SK-N-SH (cell line): Measurements from ENCODE around the gene CLCA4. TPM values are rescaled to one million over a fixed set of nuclear protein-coding genes. Genes with fewer than 3 reads are reported as not detected.

Experiments
- CTCF ChIA-PET: fragments of 300-600, 350-600 bp; formaldehyde crosslinking; extraction: SDS; loops from one replicate; lab custom pipeline; 2021; lab: Yijun Ruan, JAX
- POLR2A ChIA-PET: fragments of 350-600 bp; sonication (Branson Sonifier 250); formaldehyde crosslinking; extraction: SDS; loops from one replicate; lab custom pipeline; 2020; ENCODE audit warnings: antibody characterized with exemption, inconsistent platforms; lab: Yijun Ruan, JAX
- DNase-seq: peaks from one replicate; pipeline ENCODE4 v3.0.0; 2012
- H2AFZ ChIP-seq: fragments of 200-600 bp; sonication (generic); 2 replicates; pipeline ENCODE4 v1.8.1; 2016; ENCODE audit warnings: antibody characterized with exemption, mild to moderate bottlenecking, low read depth
- H3F3A ChIP-seq: fragments of 200-600 bp; sonication (generic); replicated peaks from 2 replicates; pipeline ENCODE3; 2016; ENCODE audit warnings: antibody characterized with exemption, mild to moderate bottlenecking; ENCODE audit not compliant: insufficient read depth
- H3K27ac ChIP-seq, 2 experiments: fragments of 200-500 bp in 1 of 2; fragments of 200-600 bp in 1 of 2; sonication (Bioruptor generic) in 1 of 2; sonication (generic), shearing (Covaris generic) in 1 of 2; 2 replicates each; pipeline versions ENCODE4 v1.5.1 to v1.6.1; 2014 to 2016; ENCODE audit warnings: low read depth in 2 of 2, inconsistent platforms in 1 of 2, low read length in 1 of 2, mild to moderate bottlenecking in 1 of 2, mixed read lengths in 1 of 2
- H3K27me3 ChIP-seq: fragments of 200-600 bp; sonication (generic), shearing (Covaris generic); 2 replicates; pipeline ENCODE4 v1.6.1; 2016; ENCODE audit warnings: mixed run types; ENCODE audit not compliant: insufficient read depth
- H3K36me3 ChIP-seq, 2 experiments: fragments of 200-500 bp in 1 of 2; fragments of 200-600 bp in 1 of 2; sonication (Bioruptor generic) in 1 of 2; sonication (generic) in 1 of 2; replicated peaks in 1 of 2; 2 replicates each; pipeline versions ENCODE3 to v1.5.1; 2014 to 2016; ENCODE audit warnings: low read length in 1 of 2, mild to moderate bottlenecking in 1 of 2; ENCODE audit not compliant: insufficient read depth in 2 of 2, control insufficient read depth in 1 of 2
- H3K4me1 ChIP-seq, 2 experiments: fragments of 200-500 bp in 1 of 2; fragments of 200-600 bp in 1 of 2; sonication (Bioruptor generic) in 1 of 2; sonication (generic), shearing (Covaris generic) in 1 of 2; 2 replicates each; pipeline versions ENCODE4 v1.5.1 to v1.6.1; 2014 to 2016; ENCODE audit warnings: low read depth in 1 of 2, low read length in 1 of 2, mixed run types in 1 of 2; ENCODE audit not compliant: insufficient read depth in 2 of 2, control insufficient read depth in 1 of 2
- H3K4me2 ChIP-seq: fragments of 200-600 bp; sonication (generic), shearing (Covaris generic); 2 replicates; pipeline ENCODE4 v1.6.1; 2017; ENCODE audit warnings: mixed run types
- H3K4me3 ChIP-seq, 2 experiments: fragments of 200-500 bp in 1 of 2; fragments of 200-600 bp in 1 of 2; sonication (Bioruptor generic) in 1 of 2; sonication (generic), shearing (Covaris generic) in 1 of 2; 2 replicates each; pipeline versions ENCODE4 v1.5.1 to v1.8.1; 2014 to 2016; ENCODE audit warnings: low read depth in 2 of 2, inconsistent platforms in 1 of 2, low read length in 1 of 2, mild to moderate bottlenecking in 1 of 2, mixed read lengths in 1 of 2, moderate library complexity in 1 of 2
- H3K79me2 ChIP-seq: fragments of 200-600 bp; sonication (generic); 2 replicates; pipeline ENCODE4 v1.8.1; 2017; ENCODE audit warnings: mild to moderate bottlenecking; ENCODE audit not compliant: insufficient read depth
- H3K9ac ChIP-seq: fragments of 200-600 bp; sonication (generic); 2 replicates; pipeline ENCODE4 v1.6.1; 2017; ENCODE audit warnings: mixed run types
- H3K9me2 ChIP-seq: fragments of 200-600 bp; sonication (generic); 2 replicates; pipeline ENCODE4 v1.6.1; 2017; ENCODE audit warnings: mixed run types
- H3K9me3 ChIP-seq: fragments of 200-600 bp; sonication (generic); 2 replicates; pipeline ENCODE4 v1.6.1; 2017; ENCODE audit warnings: mixed run types, mild to moderate bottlenecking, moderate library complexity
- H4K20me1 ChIP-seq: fragments of 200-600 bp; sonication (generic); 2 replicates; pipeline ENCODE4 v1.6.1; 2017; ENCODE audit warnings: mild to moderate bottlenecking, mixed run types; ENCODE audit not compliant: insufficient read depth
- CHD2 ChIP-seq: fragments of 150-350 bp; IDR thresholded peaks from 2 replicates; pipeline ENCODE4 v1.6.1; 2018; ENCODE audit warnings: low read length; ENCODE audit not compliant: partially characterized antibody
- EP300 ChIP-seq, 2 experiments: IDR thresholded peaks; 2 replicates each; pipeline versions ENCODE4 v1.4.0 to v1.6.1; 2012; ENCODE audit warnings: borderline replicate concordance in 1 of 2, low read depth in 1 of 2, low read length in 1 of 2
- EZH2phosphoT487 ChIP-seq: fragments of 200-600 bp; sonication (generic); IDR thresholded peaks from 2 replicates; pipeline ENCODE4 v1.6.1; 2017; ENCODE audit warnings: low read depth, mixed run types, mild to moderate bottlenecking, antibody characterized with exemption, moderate library complexity, borderline replicate concordance
- FOXM1 ChIP-seq: IDR thresholded peaks from 2 replicates; pipeline ENCODE4 v1.4.0; 2012; ENCODE audit warnings: low read depth, mild to moderate bottlenecking
- NRF1 ChIP-seq: IDR thresholded peaks from 2 replicates; pipeline ENCODE4 v1.6.1; 2012; ENCODE audit warnings: low read depth, mild to moderate bottlenecking, low read length
- RXRA ChIP-seq: IDR thresholded peaks from 2 replicates; pipeline ENCODE4 v1.4.0; 2012; ENCODE audit warnings: low read depth, mild to moderate bottlenecking, borderline replicate concordance
- TCF12 ChIP-seq: IDR thresholded peaks from 2 replicates; pipeline ENCODE4 v1.4.0; 2012
- YY1 ChIP-seq: IDR thresholded peaks from 2 replicates; pipeline ENCODE4 v1.4.0; 2012; ENCODE audit warnings: low read depth, mild to moderate bottlenecking
- WGBS: methylation state at CpG from one replicate; pipeline ENCODE4 v1.1.6; 2017; ENCODE audit warnings: low lambda C conversion rate; 5-methylcytosine and 5-hydroxymethylcytosine counted together
- polyA plus RNA-seq, 3 experiments: library from polyadenylated mRNA; depleted of rRNA; stranded (reverse); fragments of >200 nt; gene quantifications; 2 replicates each; pipeline ENCODE4 v1.2.3, GENCODE V29; 2012
- TF ChIP-seq, protein P1 (sequence below): IDR thresholded peaks from 2 replicates; pipeline ENCODE4 v1.4.0; 2012; ENCODE audit warnings: low read depth, borderline replicate concordance

Gene CLCA4
- polyA plus RNA-seq, 1 of the 3 experiments (the other 2 are of a cell fraction), result not detected

DNA sequence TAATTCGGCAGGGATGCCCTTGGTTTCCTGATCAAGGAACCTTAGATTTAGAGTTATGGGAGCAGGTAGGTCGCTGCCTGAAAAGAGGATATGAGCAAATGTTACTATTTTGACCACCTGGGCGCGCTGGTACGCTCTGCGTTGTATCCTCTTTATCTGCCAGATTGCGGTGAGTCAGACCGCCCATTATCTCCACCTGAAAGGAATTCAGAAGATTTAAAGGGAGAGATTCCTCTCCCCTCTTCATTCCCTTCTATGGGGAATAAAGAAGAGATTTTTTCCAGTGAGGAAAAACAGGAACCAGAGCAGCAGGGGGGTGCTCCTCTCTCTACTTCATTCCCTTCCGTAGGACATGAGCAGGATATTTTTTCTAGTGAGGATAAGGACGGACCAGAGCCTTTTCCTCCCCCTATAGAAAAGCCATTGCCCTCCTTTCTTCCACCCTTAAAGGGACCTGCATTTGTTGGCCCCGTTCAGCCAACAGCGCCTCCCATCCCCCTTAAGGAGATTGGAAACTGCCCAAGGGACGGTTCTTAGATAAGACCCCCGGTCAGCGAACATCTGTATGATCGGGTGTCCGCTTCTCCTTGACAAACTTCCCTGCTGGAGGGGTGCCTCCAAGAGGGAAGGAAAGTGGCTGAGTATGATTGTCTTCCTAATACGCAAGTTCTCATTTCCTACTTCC, 44.0 kb upstream of the CLCA4 start:
- H3K4me2 ChIP-seq, result no peak overlapping the region
- H2AFZ ChIP-seq, result no peak overlapping the region
- H3K36me3 ChIP-seq, result no peaks in the 10 kb centered on the region
- TF ChIP-seq TCF12 (no peak), YY1 (no peak), RXRA (no peak), FOXM1 (no peak), EP300 (IDR thresholded peaks at IDR 0.05; ENCODE audit: borderline replicate concordance in 1 of 2, low read depth in 1 of 2, low read length in 1 of 2) (no peak), NRF1 (no peak), EZH2phosphoT487 (no peak)
- TF ChIP-seq, protein P1, sequence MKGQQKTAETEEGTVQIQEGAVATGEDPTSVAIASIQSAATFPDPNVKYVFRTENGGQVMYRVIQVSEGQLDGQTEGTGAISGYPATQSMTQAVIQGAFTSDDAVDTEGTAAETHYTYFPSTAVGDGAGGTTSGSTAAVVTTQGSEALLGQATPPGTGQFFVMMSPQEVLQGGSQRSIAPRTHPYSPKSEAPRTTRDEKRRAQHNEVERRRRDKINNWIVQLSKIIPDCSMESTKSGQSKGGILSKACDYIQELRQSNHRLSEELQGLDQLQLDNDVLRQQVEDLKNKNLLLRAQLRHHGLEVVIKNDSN, result no peak
- no peaks in the 10 kb centered on the region for H3K79me2 ChIP-seq
- 86% methylated on average over 18 of the region's 18 CpGs for WGBS
- no peak overlapping the region for H3K27ac ChIP-seq
- DNase-seq, result no peak
- H3K9me3 ChIP-seq, result no peaks in the 10 kb centered on the region
- H3K9me2 ChIP-seq, result no peaks in the 10 kb centered on the region
- H3K9ac ChIP-seq, result no peak overlapping the region
- H3K27me3 ChIP-seq, result no peaks in the 10 kb centered on the region; the same call in 1 of the 2 replicates
- ChIA-PET POLR2A (no interaction called here), CTCF (interaction anchor here (0.8 to 4.1 kb wide), 8 partner anchors 9 to 266 kb away, joined by 3 to 35 read pairs (median 5); partner anchors contain the start of gene SH3GLB1)
- H4K20me1 ChIP-seq, result no peaks in the 10 kb centered on the region
- H3F3A ChIP-seq, result peaks cover 6% of the 10 kb centered on the region
- H3K4me1 ChIP-seq, result no peaks in the 10 kb centered on the region; a peak in 1 of 4 replicates
- no peak overlapping the region for H3K4me3 ChIP-seq

DNA sequence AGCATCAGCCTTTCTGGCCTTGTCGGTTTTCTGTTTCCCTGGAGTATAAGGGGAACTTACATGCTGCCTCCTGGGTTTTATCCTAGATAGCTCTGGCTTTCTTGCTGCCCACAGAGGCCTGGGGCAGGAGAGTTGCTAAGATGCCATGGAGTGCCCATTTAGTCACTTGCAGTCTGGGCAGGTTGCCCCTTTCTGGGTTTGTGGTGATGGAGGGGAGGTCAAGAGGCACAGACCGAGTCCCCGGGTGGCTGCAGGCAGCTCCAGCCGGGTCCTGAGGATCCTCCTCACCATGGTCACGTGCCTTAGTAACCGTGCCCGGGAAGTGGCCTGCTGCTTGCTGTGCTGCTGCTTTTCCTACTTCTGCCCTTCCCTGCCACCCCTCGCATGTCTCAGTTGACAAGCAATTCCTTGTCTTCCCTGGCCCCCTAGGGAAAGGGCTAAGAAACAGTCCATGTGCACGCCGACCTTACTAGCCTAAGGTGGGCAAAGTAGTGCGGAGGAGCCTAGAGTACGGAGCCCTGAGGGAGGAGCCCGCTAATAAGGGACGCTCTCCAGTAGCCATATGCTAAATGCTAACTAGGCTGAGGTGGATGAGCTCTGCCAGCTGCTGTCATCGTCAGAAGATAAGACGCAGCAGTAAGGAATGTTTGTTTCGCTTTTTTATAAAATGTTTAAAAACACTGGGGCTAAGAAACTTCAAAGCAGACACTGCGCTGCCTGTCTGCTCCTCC, 43.3 kb upstream of the CLCA4 start:
- Histone ChIP-seq H3K9me3 (no peaks in the 10 kb centered on the region), H3K4me1 (no peaks in the 10 kb centered on the region; a peak in 1 of 4 replicates), H3F3A (peaks cover 6% of the 10 kb centered on the region), H3K9ac (no peak overlapping the region), H4K20me1 (no peaks in the 10 kb centered on the region), H2AFZ (no peak overlapping the region), H3K27me3 (no peaks in the 10 kb centered on the region; the same call in 1 of the 2 replicates), H3K36me3 (no peaks in the 10 kb centered on the region), H3K9me2 (no peaks in the 10 kb centered on the region), H3K27ac (no peak overlapping the region), H3K4me3 (no peak overlapping the region; a peak in 1 of 4 replicates), H3K4me2 (no peak overlapping the region), H3K79me2 (no peaks in the 10 kb centered on the region)
- no peak for DNase-seq
- POLR2A ChIA-PET, result no interaction called here
- WGBS, result 53% methylated on average over 18 of the region's 18 CpGs
- CTCF ChIA-PET, result interaction anchor here (3.3 kb wide), 1 partner anchor 30 kb away, joined by 13 read pairs; no protein-coding TSS in a partner anchor
- TF ChIP-seq EP300 (IDR thresholded peaks at IDR 0.05; ENCODE audit: borderline replicate concordance in 1 of 2, low read depth in 1 of 2, low read length in 1 of 2), result no peak
- TF ChIP-seq, protein P1, result peak; percentile 27; the same call in 1 of the 2 replicates
- no peak for TF ChIP-seq FOXM1
- no peak for TF ChIP-seq CHD2
